Ascending aorta (tissue), 2 donors: Measurements from ENCODE around the gene TLK2. TPM values are rescaled to one million over a fixed set of nuclear protein-coding genes. Genes with fewer than 3 reads are reported as not detected.
"Not testable (repeated sequence)": the region's sequence is repeated elsewhere in the genome, so short reads cannot be mapped to it uniquely, and the experiment has no call there.

Experiments used
- DNase-seq, 2 donors: peaks; one replicate each; pipeline ENCODE4 v3.0.0-alpha.2; 2019; ENCODE audit warnings: low spot score in 2 of 2
- H3K27ac ChIP-seq, 2 donors: fragments of 200-600 bp; sonication (generic); one replicate each; pipeline ENCODE4 v1.5.1; 2016 to 2017; ENCODE audit warnings: mild to moderate bottlenecking in 1 of 2
- H3K27me3 ChIP-seq: fragments of 200-600 bp; sonication (generic); one replicate; pipeline ENCODE4 v1.5.1; 2017
- H3K36me3 ChIP-seq, 2 donors: fragments of 200-600 bp; sonication (generic); one replicate each; pipeline ENCODE4 v1.5.1; 2016
- H3K4me1 ChIP-seq, 2 donors: fragments of 200-600 bp; sonication (generic); one replicate each; pipeline ENCODE4 v1.5.1; 2016 to 2017; ENCODE audit warnings: mild to moderate bottlenecking in 1 of 2
- H3K4me3 ChIP-seq, 2 donors: fragments of 200-600 bp; sonication (generic); one replicate each; pipeline ENCODE4 v1.5.1; 2016 to 2017; ENCODE audit warnings: mild to moderate bottlenecking in 1 of 2
- H3K9me3 ChIP-seq, 2 donors: fragments of 200-600 bp; sonication (generic); one replicate each; pipeline ENCODE4 v1.5.1; 2016
- intact Hi-C: fragments of 100-400 bp; cut with DNase I; formaldehyde crosslinking; loops from one replicate; pipeline ENCODE4 v1.15.1; 2023
- total RNA-seq: library from RNA; depleted of rRNA; stranded (reverse); fragments of >200 nt; gene quantifications from one replicate; pipeline ENCODE4 v1.1.0, GENCODE V29; 2016

The TLK2 gene
- total RNA-seq, 1 donor from 2014 or later, result 11.3 TPM

DNA sequence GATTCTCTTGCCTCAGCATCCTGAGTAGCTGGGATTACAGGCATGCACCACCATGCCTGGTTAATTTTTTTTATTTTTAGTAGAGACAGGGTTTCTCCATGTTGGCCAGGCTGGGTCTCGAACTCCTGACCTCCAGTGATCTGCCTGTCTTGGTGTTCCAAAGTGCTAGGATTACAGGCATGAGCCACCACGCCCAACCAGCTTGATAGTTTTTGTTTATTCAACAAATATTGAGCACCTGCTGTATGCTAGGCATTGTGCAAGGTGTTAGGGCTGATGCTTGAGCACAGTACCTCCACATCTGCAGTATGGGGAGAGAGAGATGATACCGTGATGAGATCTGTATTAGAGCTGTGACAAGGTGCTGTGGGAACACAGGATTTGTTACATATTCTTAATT, 3.9 kb downstream of the TLK2 start:
- peaks cover 3 to 14% of the 10 kb centered on the region in 2 donors for H3K36me3 ChIP-seq
- H3K4me3 ChIP-seq, H3K27ac ChIP-seq, intact Hi-C loops, H3K27me3 ChIP-seq, H3K9me3 ChIP-seq: not testable (repeated sequence)
- H3K4me1 ChIP-seq, result peaks cover 5 to 16% of the 10 kb centered on the region in 2 donors
- peak in 1 of 2 donors; percentile 22 for DNase-seq

- H3K4me3 ChIP-seq, H3K4me1 ChIP-seq, H3K9me3 ChIP-seq, DNase-seq, H3K27me3 ChIP-seq, H3K27ac ChIP-seq, intact Hi-C loops, H3K36me3 ChIP-seq: not testable (repeated sequence)
These were observed 12.4 kb downstream of the TLK2 start for GRCh38 chr17:62490990-62491389.

GRCh38 chr17:62493049-62493655, 14.5 kb downstream of the TLK2 start:
- H3K4me3 ChIP-seq, H3K27me3 ChIP-seq, H3K9me3 ChIP-seq, H3K36me3 ChIP-seq, DNase-seq, H3K27ac ChIP-seq, intact Hi-C loops, H3K4me1 ChIP-seq: not testable (repeated sequence)

- H3K36me3 ChIP-seq, DNase-seq, H3K27ac ChIP-seq, H3K27me3 ChIP-seq, H3K4me3 ChIP-seq, H3K4me1 ChIP-seq, intact Hi-C loops, H3K9me3 ChIP-seq: not testable (repeated sequence)
These were observed 15.4 kb downstream of the TLK2 start for GRCh38 chr17:62494073-62494472.

GRCh38 chr17:62496344-62496743, 17.7 kb downstream of the TLK2 start:
- DNase-seq, H3K27me3 ChIP-seq, H3K4me3 ChIP-seq, H3K27ac ChIP-seq, intact Hi-C loops, H3K9me3 ChIP-seq, H3K36me3 ChIP-seq, H3K4me1 ChIP-seq: not testable (repeated sequence)

- H3K4me3 ChIP-seq, DNase-seq: not testable (repeated sequence)
These were observed 20.2 kb downstream of the TLK2 start for GRCh38 chr17:62498796-62499195.

GRCh38 chr17:62500463-62500862, 21.8 kb downstream of the TLK2 start:
- H3K27ac ChIP-seq, DNase-seq, H3K36me3 ChIP-seq, H3K27me3 ChIP-seq, intact Hi-C loops, H3K4me3 ChIP-seq, H3K4me1 ChIP-seq, H3K9me3 ChIP-seq: not testable (repeated sequence)

More at GRCh38 chr17:62498796-62499195, 20.2 kb downstream of the TLK2 start:
- H3K9me3 ChIP-seq, H3K4me1 ChIP-seq, H3K27ac ChIP-seq, intact Hi-C loops, H3K27me3 ChIP-seq, H3K36me3 ChIP-seq: not testable (repeated sequence)

- H3K27ac ChIP-seq, intact Hi-C loops, H3K4me1 ChIP-seq, H3K9me3 ChIP-seq, H3K27me3 ChIP-seq, DNase-seq, H3K4me3 ChIP-seq, H3K36me3 ChIP-seq: not testable (repeated sequence)
These were observed 26.2 kb downstream of the TLK2 start for GRCh38 chr17:62504857-62505256.

- DNase-seq, H3K4me1 ChIP-seq, intact Hi-C loops, H3K27me3 ChIP-seq, H3K36me3 ChIP-seq, H3K27ac ChIP-seq, H3K9me3 ChIP-seq, H3K4me3 ChIP-seq: not testable (repeated sequence)
These were observed 28.7 kb downstream of the TLK2 start for GRCh38 chr17:62507191-62507836.

GRCh38 chr17:62510247-62510819, 31.7 kb downstream of the TLK2 start:
- H3K4me3 ChIP-seq, intact Hi-C loops, H3K27ac ChIP-seq, H3K4me1 ChIP-seq, DNase-seq, H3K9me3 ChIP-seq, H3K36me3 ChIP-seq, H3K27me3 ChIP-seq: not testable (repeated sequence)

DNA sequence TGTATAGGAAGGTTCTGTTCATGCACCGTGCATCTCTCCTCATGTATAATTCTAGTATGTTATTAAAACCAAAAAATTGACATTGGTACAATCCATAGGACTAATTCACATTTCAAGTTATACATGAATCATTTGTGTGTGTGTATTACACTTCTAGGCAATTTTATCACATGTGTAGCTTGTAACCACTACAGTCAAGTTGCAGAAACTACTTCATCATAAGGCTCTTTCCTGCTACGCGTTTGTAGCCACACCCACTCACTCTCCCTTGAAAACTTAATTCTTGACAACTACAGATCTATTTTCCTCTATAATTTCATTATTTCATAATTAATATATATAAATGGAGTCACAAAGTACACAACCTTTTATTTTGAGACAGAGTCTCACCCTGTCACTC, 32.4 kb downstream of the TLK2 start:
- H3K36me3 ChIP-seq, H3K27me3 ChIP-seq, H3K4me1 ChIP-seq, H3K9me3 ChIP-seq, DNase-seq, H3K4me3 ChIP-seq, intact Hi-C loops, H3K27ac ChIP-seq: not testable (repeated sequence)

GRCh38 chr17:62516376-62516775, 37.8 kb downstream of the TLK2 start:
- H3K27ac ChIP-seq, H3K36me3 ChIP-seq, H3K27me3 ChIP-seq, DNase-seq, intact Hi-C loops, H3K4me1 ChIP-seq, H3K4me3 ChIP-seq, H3K9me3 ChIP-seq: not testable (repeated sequence)

DNA sequence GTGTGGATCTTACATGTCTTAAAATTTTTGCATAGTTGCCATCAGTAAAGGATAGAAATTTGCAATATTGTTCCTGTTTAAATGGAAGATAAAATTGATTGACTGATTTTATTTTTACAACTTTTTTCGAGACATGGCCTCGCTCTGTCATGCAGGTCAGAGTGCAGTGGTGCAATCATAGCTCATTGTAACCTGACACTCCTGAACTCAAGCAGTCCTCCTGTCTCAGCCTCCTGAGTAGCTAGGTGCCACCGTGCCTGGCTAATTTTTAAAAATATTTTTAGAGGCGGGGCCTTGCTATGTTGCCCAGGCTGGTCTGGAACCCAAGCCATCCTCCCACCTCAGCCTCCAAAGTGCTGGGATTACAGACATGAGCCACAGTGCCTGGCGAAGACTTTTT, 42.7 kb downstream of the TLK2 start:
- H3K27me3 ChIP-seq, DNase-seq, intact Hi-C loops, H3K4me3 ChIP-seq, H3K27ac ChIP-seq, H3K9me3 ChIP-seq, H3K4me1 ChIP-seq: not testable (repeated sequence)
- H3K36me3 ChIP-seq, result peaks cover 0 to 14% of the 10 kb centered on the region in 2 donors

- not testable (repeated sequence) for DNase-seq, H3K4me1 ChIP-seq
These were observed 45.5 kb downstream of the TLK2 start for GRCh38 chr17:62524077-62524476.

More at GRCh38 chr17:62524077-62524476, 45.5 kb downstream of the TLK2 start:
- H3K27ac ChIP-seq, H3K27me3 ChIP-seq, H3K9me3 ChIP-seq, H3K4me3 ChIP-seq, intact Hi-C loops: not testable (repeated sequence)
- H3K36me3 ChIP-seq, result peaks cover 0 to 19% of the 10 kb centered on the region in 2 donors
